ENCODE data around the gene GPA33. TPM values are rescaled to one million over a fixed set of nuclear protein-coding genes. Genes with fewer than 3 reads are reported as not detected.

Gene GPA33
- total RNA-seq, 4 donors from 2014 or later, result not detected

GRCh38 chr1:167077868-167078210, 12.3 kb downstream of the GPA33 start:
- no peak overlapping the region for H3K4me3 ChIP-seq
- H3K4me1 ChIP-seq, result no peaks in the 10 kb centered on the region
- H3K9me3 ChIP-seq, result no peaks in the 10 kb centered on the region
- H3K36me3 ChIP-seq, result no peaks in the 10 kb centered on the region
- H3K27ac ChIP-seq, result no peak overlapping the region
- TF ChIP-seq EP300 (IDR thresholded peaks at IDR 0.05), result no peak
- TF ChIP-seq POLR2A (IDR thresholded peaks at IDR 0.05), result no peak
- no peak for TF ChIP-seq CTCF (IDR thresholded peaks at IDR 0.05)
- no peak for DNase-seq (ENCODE audit: low spot score in 2 of 2)
- peaks cover 0 to 28% of the 10 kb centered on the region in 2 donors for H3K27me3 ChIP-seq

GRCh38 chr1:167077128-167077867, 12.9 kb downstream of the GPA33 start:
- Histone ChIP-seq H3K36me3 (no peaks in the 10 kb centered on the region), H3K4me3 (no peak overlapping the region), H3K27ac (no peak overlapping the region), H3K27me3 (peaks cover 0 to 28% of the 10 kb centered on the region in 2 donors), H3K4me1 (no peaks in the 10 kb centered on the region), H3K9me3 (no peaks in the 10 kb centered on the region)
- 87 to 95% methylated on average over 3 of the region's 3 CpGs for WGBS, 2 donors
- DNase-seq (ENCODE audit: low spot score in 2 of 2), result no peak
- TF ChIP-seq CTCF (IDR thresholded peaks at IDR 0.05) (no peak), POLR2A (IDR thresholded peaks at IDR 0.05) (no peak), EP300 (IDR thresholded peaks at IDR 0.05) (no peak)

GRCh38 chr1:167076136-167076710, 14.0 kb downstream of the GPA33 start:
- H3K9me3 ChIP-seq, result no peaks in the 10 kb centered on the region
- peaks cover 0 to 24% of the 10 kb centered on the region in 2 donors for H3K27me3 ChIP-seq
- no peak overlapping the region for H3K27ac ChIP-seq
- DNase-seq (ENCODE audit: low spot score in 2 of 2), result no peak
- H3K36me3 ChIP-seq, result no peaks in the 10 kb centered on the region
- H3K4me3 ChIP-seq, result no peak overlapping the region
- H3K4me1 ChIP-seq, result no peaks in the 10 kb centered on the region
- TF ChIP-seq EP300 (IDR thresholded peaks at IDR 0.05), result no peak
- TF ChIP-seq POLR2A (IDR thresholded peaks at IDR 0.05), result no peak
- no peak for TF ChIP-seq CTCF (IDR thresholded peaks at IDR 0.05)
- 84 to 86% methylated on average over 8 of the region's 8 CpGs for WGBS, 2 donors

GRCh38 chr1:167071286-167071685, 18.9 kb downstream of the GPA33 start:
- no peak for DNase-seq (ENCODE audit: low spot score in 2 of 2)
- Histone ChIP-seq H3K27me3 (no peaks in the 10 kb centered on the region), H3K36me3 (no peaks in the 10 kb centered on the region), H3K4me1 (peaks cover 0 to 6% (median 0%) of the 10 kb centered on the region in 4 donors), H3K4me3 (no peak overlapping the region), H3K9me3 (no peaks in the 10 kb centered on the region), H3K27ac (no peak overlapping the region)
- TF ChIP-seq CTCF (IDR thresholded peaks at IDR 0.05) (no peak), EP300 (IDR thresholded peaks at IDR 0.05) (no peak), POLR2A (IDR thresholded peaks at IDR 0.05) (no peak)
- WGBS, 2 donors, result 92 to 96% methylated on average over 8 of the region's 8 CpGs

GRCh38 chr1:167068761-167069160, 21.4 kb downstream of the GPA33 start:
- H3K4me3 ChIP-seq, result no peak overlapping the region
- H3K27me3 ChIP-seq, result no peaks in the 10 kb centered on the region
- no peak for DNase-seq (ENCODE audit: low spot score in 2 of 2)
- no peak overlapping the region for H3K27ac ChIP-seq
- H3K36me3 ChIP-seq, result no peaks in the 10 kb centered on the region
- H3K4me1 ChIP-seq, result peaks cover 0 to 6% (median 0%) of the 10 kb centered on the region in 4 donors
- 87 to 93% methylated on average over 13 of the region's 13 CpGs for WGBS, 2 donors
- no peak for TF ChIP-seq EP300 (IDR thresholded peaks at IDR 0.05)
- no peak for TF ChIP-seq POLR2A (IDR thresholded peaks at IDR 0.05)
- TF ChIP-seq CTCF (IDR thresholded peaks at IDR 0.05), result no peak
- no peaks in the 10 kb centered on the region for H3K9me3 ChIP-seq
